OCI-LY1 (cell line): ENCODE data around the gene BCO2.

ENCODE experiments used
- EZH2 ChIP-seq: fragments of 200-600 bp; sonication (generic), shearing (Covaris generic); IDR thresholded peaks from 2 replicates; pipeline ENCODE4 v1.8.0; 2017; ENCODE audit warnings: borderline replicate concordance, mixed run types, mild to moderate bottlenecking, antibody characterized with exemption, low read length, moderate library complexity, mixed read lengths
- TF ChIP-seq, protein P1 (sequence below): fragments of 200-600 bp; sonication (generic), shearing (Covaris generic); IDR thresholded peaks from 2 replicates; pipeline ENCODE4 v1.5.1; 2017; ENCODE audit warnings: mild to moderate bottlenecking, antibody characterized with exemption, low read length, moderate library complexity, mixed read lengths

DNA sequence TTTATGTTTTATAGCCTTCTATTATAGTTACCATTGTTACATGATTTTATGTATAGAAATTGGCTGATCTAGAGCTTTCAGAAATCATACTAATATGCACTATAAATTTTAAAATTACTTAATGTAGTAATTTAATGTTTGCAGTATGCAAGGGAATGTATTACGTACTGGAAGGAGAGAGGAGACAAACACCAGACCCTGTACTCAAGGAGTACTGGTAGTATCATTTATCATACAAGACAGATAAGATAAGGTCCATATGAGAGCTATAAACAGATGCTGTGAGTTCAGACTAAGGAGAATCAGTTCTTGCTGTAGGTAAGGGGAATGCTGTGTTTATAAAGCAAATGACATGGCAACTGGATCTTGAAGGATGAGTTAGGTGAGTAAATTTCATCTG, 765 bp downstream of the BCO2 start:
- TF ChIP-seq, protein P1, sequence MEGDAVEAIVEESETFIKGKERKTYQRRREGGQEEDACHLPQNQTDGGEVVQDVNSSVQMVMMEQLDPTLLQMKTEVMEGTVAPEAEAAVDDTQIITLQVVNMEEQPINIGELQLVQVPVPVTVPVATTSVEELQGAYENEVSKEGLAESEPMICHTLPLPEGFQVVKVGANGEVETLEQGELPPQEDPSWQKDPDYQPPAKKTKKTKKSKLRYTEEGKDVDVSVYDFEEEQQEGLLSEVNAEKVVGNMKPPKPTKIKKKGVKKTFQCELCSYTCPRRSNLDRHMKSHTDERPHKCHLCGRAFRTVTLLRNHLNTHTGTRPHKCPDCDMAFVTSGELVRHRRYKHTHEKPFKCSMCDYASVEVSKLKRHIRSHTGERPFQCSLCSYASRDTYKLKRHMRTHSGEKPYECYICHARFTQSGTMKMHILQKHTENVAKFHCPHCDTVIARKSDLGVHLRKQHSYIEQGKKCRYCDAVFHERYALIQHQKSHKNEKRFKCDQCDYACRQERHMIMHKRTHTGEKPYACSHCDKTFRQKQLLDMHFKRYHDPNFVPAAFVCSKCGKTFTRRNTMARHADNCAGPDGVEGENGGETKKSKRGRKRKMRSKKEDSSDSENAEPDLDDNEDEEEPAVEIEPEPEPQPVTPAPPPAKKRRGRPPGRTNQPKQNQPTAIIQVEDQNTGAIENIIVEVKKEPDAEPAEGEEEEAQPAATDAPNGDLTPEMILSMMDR, result no peak
- TF ChIP-seq EZH2, result no peak
